RPMI8226 (cell line): ENCODE results near the gene GDPGP1.
A peak's percentile ranks its signal among the peaks of the same experiment; 100 is the strongest.
"Not testable (repeated sequence)": the region's sequence is repeated elsewhere in the genome, so short reads cannot be mapped to it uniquely, and the experiment has no call there.

Source experiments
- DNase-seq: peaks from one replicate; pipeline ENCODE4 v3.0.0-alpha.2; 2015

The GDPGP1 gene, protein sequence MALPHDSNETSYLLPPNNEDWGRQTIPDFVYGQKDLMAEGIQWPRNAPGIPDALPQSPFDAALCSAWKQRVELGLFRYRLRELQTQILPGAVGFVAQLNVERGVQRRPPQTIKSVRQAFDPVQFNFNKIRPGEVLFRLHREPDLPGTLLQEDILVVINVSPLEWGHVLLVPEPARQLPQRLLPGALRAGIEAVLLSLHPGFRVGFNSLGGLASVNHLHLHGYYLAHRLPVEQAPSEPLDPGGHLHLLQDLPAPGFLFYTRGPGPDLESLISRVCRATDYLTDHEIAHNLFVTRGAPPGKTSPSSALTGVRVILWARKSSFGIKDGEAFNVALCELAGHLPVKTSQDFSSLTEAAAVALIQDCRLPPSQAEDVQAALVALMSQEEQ

DNA sequence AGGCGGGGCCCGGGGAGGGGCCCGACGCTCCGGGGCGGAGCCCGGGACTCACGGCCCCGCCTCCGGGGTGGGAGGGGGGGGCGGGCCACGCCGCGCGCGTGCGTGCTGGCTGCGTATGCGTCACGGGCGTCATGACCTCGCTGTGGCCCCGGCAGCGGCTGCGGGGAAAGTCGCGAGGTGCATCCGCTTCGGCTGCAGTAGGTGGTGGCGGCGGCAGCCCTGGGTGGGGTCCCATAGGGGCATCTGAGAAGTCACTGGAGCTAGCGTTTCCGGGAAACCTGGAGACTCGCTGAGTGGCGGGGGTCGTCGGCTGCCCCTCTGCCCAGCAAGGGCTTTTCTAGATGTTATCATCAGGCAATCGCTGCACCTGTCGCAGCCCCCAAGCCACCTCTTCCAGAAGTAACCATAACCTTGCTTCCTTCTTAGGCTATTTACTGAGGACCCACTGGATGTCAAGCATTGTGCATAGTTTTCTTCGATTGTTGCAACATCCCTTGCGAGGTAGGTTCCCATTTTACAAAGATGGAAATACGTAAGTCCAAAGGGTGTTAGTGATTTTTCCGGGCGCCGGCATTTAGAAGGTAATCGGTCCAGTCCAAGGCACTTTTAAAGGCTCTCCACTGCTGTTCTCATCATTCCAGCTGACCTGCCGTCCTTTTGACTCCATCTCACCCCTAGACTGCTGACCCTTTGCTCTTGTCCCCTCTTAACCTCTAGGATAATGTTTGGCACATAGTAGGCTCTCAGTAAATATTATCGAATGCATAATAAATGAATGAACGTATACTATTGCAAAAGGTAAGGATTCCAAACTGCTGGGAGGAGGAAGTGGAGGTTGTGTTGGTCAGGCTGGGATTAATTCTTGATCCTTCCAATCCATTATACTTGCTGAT, at the start of gene GDPGP1:
GDPGP1 (plus strand) TSS at position 114 of the 893 bp plus-strand sequence. CDS start 6,700 bp downstream, outside the sequence.
- DNase-seq, result no peak

DNA sequence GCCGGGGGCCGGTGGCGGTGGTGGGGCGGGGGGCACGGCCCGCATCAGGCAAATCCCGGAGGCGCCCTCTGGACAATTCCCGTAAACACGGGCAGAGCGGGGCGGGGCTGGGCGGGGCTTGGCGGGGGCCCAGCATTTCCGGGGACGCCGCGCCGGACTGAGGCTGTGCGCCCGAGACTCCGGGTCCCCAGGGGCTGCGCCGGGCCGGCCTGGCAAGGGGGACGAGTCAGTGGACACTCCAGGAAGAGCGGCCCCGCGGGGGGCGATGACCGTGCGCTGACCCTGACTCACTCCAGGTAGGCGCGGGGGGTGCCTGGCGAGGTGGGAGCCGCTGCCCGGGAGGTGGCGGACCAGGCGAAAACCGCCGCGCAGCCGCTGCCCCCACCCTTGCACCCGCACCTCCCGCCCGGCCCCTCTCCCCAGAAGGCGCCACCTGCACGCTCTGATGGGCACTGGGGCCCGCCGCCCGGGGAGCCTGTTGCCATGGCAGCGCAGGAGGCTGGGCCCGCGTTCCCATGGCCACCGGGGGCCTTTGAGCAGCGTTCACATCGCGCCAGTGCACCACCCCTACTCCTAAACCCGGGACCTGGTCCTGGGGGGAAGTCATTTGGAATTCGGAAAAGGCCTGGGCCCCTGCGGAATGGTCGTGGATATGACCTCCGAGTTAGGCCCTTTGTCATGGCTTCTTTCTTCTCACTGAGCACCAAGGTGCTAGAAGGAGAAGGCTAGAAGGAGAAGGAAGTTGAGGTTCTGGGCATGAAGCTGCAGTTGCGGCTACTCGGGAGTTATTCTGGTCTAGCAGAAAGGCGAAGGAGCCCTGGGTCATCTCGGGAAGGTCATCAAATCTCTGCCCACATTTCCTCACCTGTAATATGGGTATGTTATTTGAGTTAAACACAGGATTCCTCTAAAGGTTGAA, 49.0 kb upstream of the GDPGP1 start:
- peak; percentile 97 for DNase-seq

DNA sequence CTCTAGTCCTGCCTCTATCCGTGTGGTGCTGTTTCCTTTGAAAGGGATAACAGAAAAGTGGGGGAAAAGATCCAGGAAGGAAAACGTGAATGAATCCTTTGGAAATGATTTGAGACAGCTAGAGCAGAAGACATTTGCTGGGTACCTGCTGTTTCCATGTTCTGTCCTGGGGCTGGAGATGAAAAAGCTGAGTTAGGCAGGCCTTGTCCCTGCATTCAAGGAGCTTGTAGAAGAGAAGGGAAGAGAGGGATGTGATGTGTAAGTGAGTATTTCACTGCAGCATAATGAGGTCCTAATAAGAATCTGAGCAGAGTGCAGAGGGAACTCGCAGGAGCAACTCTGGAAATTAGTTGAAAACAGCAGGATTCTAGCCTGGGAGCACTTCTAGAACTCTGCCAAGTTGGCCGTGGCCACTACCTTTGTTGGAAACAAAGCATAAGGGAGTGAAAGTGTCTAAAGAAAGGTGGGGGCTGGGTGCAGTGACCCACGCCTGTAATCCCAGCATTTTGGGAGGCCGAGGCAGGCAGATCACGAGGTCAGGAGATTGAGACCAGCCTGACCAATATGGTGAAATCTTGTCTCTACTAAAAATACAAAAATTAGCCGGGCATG, 46.6 kb upstream of the GDPGP1 start:
- DNase-seq, result no peak

DNA sequence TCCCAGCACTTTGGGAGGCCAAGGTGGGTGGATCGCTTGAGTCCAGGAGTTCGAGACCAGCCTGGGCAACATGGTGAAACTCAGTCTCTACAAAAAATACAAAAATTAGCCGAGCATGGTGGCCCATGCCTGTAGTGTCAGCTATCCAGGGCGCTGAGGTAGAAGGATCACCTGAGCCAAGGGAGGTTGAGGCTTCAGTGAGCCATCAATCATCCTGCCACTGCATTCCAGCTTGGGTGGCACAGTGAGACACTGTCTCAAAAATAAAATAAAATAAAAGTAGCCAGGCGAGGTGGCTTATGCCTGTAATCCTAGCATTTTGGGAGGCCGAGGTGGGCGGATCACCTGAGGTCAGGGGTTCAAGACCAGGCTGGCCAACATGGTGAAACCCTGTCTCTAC, 45.9 kb upstream of the GDPGP1 start:
- DNase-seq, result not testable (repeated sequence)

DNA sequence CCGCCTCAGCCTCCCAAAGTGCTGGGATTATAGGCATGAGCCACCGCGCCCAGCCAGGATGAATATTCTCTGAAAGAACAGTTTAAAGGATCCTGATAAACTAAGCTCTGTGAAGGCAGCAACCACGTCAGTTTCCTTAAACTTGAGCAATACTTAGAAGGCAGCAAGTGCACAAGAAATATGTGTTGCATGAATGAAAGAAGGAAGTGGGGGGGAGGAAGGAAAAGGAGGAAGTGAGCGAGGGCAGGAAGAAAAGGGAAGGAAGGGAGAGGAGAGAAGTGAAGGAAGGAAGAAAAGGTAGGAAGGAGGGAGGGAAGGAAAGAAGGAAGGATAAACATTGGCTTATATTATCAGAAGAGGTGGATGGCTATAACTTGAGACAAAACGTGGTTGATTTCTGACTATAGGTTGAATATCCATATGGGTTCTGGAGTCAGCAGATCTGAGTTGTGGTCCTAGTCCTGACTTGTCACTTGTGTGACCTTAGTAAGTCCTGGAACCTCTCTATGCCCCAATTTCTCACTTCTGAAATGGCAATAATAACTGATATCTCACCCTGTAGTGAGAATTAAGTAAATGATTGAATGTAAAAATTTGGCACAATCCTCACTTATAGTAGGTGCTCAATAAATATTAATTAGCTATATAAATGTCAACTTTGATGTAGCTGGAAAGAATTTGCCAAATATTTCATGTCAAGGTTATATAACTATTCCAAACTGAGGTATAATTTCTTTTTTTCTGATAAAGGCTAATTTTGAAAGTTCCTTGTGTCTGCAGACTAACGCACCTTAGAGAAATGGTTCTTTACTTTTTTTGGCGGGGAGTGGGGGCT, 44.9 kb upstream of the GDPGP1 start:
- peak; percentile 36 for DNase-seq

DNA sequence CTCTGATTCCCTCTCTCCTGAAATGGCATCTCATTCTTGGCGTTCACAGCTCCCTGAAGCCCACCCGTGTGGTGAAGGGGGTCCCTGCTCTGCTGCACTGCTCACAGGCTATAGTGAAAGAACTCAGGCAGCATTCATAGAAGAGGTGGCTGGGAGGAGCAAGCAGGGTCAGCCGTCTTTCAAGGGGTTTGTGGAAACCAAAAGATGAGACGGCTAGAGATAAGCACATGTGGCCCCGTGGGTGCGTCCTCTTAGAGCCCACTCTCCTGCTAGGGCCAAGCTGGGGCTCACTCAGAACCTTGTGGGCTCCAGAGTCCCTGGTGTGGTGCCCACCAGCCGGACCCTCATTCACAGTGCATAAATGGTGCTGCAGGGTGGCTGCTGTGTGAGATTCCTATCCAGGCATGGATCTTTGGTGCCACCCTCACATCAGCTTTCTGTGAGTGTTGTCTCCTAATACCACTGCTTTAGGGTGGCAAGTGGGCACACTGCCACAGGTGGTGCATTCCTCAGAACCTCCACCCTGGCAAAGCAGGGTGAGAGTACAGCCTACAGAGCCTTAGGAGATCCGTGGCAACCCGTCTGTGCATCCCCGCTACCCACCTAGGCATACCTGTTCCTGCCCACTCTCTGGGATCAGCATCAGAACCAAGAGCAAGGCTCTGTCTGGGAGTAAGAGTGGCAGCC, 44.1 kb upstream of the GDPGP1 start:
- peak; percentile 65 for DNase-seq

DNA sequence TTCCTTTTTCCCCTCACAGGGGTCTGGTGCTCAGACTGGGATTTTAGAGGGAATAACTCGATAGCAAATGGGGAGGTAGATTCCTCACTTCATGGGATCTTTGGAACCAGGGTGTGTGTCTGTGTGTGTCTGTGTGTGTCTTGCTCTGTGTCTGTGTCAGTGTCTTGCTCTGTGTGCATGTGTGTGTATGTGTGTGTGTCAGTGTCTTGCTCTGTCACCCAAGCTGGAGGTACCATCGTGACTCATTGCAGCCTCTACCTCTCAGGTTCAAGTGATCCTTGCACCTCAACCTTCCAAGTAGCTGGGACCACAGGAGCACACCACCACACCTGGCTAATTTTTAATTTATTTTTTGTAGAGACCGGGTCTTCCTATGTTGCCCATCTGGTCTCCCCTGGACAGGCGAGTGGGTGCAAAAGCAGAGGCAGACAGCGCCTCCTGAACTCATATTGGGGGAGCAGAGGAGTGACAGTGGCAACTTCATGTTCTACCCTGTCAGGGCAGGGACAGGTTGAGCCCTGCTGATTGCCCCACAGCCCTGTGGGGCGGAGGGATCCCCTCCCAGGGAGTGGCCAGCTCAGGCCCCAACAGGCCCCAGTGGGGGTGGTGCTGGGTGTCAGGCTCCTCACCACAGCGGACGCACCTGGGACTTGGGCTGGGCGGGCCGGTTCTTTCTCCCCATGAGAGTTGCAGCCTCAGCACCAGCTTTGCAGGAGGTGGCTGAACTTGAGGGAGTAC, 43.2 kb upstream of the GDPGP1 start:
- DNase-seq, result peak; percentile 98

DNA sequence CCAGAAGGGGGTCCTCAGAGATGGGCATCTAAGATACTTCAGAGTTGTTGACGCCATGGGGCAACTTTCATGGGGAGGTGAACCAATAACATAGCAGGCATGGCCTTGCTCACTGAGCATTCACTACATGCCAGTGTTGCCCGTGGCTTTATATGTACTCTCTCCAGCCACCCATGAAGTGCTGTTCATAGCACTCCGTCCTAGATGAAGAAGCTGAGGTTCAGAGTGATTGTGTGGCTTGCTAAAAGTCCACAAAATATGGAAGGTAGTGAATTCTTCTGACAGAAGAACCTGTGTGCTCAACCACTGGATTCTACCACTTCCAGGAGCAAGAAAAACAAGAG, 42.7 kb upstream of the GDPGP1 start:
- no peak for DNase-seq

DNA sequence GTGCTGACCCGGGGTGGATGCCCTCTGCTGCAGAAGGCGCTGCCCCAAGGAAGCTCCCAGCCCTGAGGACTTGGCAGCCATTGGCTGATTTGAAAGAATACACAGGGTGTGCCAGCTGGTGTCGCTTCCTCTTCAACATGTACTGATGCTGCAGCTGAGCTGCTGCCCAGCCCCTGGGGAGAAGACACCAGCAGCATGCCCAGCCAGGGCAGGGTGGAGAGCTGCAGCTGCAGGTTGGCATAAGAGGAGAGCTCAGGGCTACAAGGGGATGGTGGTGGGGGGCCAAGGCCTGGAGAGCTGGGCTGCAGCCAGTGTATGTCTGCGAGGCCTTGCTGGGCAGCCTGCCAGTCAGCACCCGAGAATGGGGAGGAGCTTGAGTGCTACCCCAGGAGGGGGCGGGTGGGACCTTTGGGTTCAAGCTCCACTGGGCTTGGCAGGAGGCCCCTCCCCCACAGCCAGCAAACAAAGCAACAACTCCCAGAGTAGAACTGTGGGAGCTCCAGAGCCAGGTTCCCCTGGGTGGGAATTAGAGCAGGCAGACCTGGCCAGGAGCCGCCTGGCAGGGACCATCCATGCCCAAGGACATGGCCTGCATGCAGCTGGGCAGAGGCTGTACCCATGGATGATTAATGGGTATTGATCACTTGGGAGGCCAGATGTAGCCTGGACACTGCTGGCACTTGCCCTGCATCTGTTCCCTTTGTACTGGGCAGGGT, 42.1 kb upstream of the GDPGP1 start:
- DNase-seq, result peak; percentile 100

DNA sequence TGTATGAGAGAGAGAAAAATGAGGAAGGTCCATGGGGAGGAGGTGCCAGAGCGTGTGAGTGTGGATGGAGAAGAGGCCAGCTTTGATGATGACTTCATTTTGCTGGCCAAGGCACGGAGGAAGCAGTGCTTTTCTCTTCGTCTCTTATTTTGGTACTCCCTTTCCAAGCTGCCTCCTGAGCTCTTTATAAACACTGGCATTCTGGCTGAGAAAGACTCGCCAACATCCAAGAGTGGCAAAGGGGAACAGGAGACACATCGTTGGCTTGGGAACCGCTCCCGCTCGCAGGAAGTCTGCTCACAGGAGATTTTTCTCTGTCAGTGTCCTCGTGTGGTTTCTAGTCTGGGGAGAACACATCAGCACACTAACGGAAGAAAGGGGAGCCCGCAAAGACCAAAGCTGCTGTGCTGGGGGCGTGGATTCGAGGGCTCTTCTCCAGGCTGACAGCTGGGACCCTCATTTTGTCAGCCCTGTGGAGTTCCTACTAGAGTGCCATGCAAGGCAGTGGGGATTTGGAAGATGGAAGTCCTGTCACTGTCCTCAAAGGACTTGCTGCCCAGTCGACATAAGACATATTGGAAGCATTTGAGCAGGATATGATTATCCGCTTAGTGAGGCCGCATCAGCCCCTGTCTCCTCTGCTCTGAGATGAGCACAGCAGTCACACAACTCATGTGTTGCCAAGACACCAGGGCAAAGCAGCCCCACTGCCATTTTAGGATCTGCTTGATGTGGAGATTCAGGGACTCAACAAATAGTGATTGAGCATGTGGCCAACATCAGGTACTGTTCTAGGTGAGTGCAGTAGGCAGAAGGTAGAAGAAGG, 40.8 kb upstream of the GDPGP1 start:
- no peak for DNase-seq

DNA sequence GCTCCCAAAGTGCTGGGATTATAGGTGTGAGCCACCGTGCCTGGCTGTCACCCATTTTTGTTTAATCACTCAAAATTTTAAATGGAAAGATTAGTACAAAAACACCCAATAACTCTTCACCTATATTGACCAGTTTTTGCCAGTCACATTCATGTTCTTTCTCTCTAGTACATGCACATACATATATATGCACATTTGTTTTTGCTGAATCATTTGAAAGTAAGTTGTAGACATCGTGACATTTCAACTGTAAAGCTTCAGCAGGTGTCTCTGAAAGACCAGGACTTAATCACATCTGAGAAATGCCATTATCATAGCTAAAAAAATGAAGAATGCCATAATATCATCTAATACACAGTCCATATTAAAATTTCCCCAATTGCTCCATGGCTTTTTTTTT, 39.4 kb upstream of the GDPGP1 start:
- DNase-seq, result peak; percentile 40

DNA sequence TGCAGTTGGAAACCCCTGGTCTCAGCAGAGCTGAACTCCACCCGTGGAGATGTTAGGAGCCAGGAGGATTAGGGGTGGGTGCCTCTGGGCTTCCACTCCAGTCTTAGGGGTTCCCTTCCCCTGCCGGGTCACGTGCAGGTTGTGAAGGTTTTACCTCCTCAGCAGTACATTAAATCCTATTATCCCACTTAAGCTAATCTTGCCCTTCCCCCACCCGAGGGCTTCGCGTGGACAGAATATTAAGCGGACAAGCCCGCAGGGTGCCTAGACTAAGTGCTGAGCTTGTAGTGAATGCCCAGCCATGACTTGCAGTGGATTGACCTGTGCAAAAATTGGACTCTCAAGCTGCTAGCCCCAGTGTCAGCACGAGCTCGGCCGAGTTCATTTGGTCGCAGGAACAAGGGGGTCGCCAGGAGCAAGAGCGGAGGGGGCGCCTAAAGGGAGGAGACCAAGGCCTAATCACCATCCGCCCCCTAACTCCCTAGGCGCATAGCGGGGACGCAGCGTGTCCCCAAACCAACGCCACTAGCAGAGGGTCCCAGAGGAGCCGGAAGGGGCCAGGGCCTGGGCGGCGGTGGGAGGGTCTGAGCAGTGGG, 33.4 kb upstream of the GDPGP1 start:
- DNase-seq, result peak; percentile 20

DNA sequence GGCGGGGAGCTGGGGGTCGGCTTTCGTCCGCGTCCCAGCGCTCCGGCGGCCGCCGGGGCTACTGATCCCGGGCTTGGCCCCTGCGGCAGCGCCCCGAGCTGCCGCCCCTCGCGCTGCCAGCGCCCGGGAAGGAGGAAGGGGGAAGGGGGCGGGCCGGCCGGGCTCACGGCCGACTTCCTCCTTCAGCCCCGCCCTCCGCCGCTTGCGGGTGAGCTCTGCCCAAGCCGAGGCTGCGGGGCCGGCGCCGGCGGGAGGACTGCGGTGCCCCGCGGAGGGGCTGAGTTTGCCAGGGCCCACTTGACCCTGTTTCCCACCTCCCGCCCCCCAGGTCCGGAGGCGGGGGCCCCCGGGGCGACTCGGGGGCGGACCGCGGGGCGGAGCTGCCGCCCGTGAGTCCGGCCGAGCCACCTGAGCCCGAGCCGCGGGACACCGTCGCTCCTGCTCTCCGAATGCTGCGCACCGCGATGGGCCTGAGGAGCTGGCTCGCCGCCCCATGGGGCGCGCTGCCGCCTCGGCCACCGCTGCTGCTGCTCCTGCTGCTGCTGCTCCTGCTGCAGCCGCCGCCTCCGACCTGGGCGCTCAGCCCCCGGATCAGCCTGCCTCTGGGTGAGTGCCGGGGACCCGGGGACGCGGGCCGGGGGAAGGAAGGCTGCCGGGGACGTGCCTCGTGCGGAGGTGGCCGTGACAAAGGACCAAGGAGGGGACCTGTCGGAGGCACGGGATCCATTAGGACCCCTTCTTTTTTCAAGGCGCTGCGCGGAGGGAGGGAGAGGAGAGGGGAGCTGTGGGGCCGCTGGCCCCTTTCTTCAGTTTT, 32.7 kb upstream of the GDPGP1 start, which contains the start of gene SEMA4B:
SEMA4B (plus strand) TSS at position 201 of the 814 bp plus-strand sequence; CDS start at position 450, 249 bp downstream.
- peak; percentile 89 for DNase-seq

DNA sequence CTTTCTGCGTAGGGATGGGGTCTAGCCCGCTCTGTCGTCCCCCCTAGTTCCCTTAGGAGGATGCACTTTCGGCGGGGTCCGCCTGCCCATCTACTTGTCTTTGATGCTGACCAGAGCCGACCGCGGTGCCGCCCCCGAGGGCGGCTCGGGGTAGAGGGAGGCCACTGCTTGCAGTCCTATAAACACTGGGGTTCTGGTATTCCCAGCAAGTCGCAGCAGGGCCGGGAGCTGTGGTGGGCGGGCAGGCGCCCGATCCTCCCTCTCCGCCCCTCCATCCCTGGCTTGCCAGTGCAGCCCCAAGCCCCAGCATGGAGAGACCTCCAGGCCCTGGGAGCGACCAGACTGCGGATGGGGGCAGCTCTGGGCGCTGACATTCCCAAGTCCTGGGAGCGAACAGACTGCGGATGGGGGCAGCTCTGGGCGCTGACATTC, 32.0 kb upstream of the GDPGP1 start:
- no peak for DNase-seq

DNA sequence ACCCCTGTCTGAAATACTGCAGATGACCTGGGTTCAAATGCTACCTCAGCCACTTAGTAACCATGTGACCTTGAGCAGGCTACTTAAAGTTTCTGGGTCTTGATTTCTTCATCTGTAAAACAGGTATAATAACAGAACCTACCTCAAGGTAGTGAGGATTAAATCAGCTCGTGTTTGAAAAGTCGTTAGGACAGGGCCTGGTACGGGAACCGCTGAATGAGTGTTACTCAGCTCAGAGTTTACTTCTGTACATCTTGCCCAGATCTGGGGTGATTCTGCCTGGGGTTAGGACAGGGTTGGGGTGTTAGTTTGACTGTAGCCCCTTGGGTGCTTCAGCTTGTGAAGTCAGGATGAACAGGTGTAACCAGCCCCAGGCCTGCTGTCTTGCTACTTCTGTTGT, 31.1 kb upstream of the GDPGP1 start:
- DNase-seq, result no peak

DNA sequence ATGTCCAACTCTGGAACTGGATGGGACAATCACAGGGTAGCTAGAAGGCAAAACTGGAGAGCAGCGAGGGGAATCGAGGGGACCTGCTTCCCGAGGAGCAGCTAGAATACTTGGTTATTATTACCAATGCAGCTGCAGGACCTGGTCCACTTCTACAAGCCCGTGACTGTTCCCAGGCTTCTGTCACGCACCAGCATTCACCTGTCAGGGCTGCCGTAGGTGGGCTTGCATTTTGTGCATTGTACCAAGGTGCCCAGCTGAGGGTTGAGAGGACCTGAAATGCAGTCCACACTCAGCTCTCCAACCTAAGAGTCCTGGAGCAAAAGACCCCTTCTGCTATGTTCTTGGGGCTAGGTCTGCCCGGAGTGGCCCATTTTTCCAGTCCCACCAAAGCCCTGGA, 30.5 kb upstream of the GDPGP1 start:
- no peak for DNase-seq

DNA sequence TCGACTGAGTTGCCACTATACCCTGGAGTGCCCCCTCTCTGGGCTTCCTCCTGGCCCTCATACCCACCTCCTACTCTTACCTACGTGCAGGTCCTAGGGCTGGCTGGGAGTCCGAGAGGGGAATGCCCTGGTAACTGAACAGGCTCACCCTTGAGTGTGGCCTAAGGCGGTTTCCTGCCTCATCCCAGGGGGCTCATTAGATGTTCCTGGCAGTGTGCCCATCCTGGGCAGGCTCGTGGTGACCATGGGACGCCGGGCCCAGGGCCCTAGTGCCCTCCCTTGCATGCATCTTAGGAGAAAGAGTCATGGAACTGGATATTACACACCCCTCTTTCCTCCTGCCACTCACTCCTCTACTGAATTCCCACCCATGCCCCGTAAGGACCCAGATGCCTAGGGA, 30.1 kb upstream of the GDPGP1 start:
- no peak for DNase-seq
